Osteoblast (primary cell): ENCODE results near the gene ARHGEF40. TPM values are rescaled to one million over a fixed set of nuclear protein-coding genes. Genes with fewer than 3 reads are reported as not detected.

ENCODE experiments used
- DNase-seq: peaks from one replicate; pipeline ENCODE4 v3.0.0; 2011; ENCODE audit warnings: low spot score, mixed read lengths; ENCODE audit not compliant: insufficient read length; ENCODE audit errors: missing footprints
- H2AFZ ChIP-seq: 2 replicates; pipeline ENCODE4 v1.6.0; 2011; ENCODE audit warnings: mild to moderate bottlenecking, low read length
- H3K27ac ChIP-seq: 2 replicates; pipeline ENCODE4 v1.5.1; 2011; ENCODE audit warnings: mild to moderate bottlenecking, low read depth, low read length, moderate library complexity
- H3K27me3 ChIP-seq: 2 replicates; pipeline ENCODE4 v1.6.0; 2012; ENCODE audit warnings: mild to moderate bottlenecking, control low read depth, inconsistent platforms, low read length, moderate library complexity; ENCODE audit not compliant: insufficient read depth
- H3K36me3 ChIP-seq: 2 replicates; pipeline ENCODE4 v1.5.1; 2011; ENCODE audit warnings: mild to moderate bottlenecking, low read length, control low read depth, moderate library complexity; ENCODE audit not compliant: insufficient read depth
- H3K4me1 ChIP-seq: 2 replicates; pipeline ENCODE4 v1.5.1; 2011; ENCODE audit warnings: mild to moderate bottlenecking, low read length, control low read depth, moderate library complexity; ENCODE audit not compliant: insufficient read depth
- H3K4me2 ChIP-seq: 2 replicates; pipeline ENCODE4 v1.6.0; 2011; ENCODE audit warnings: mild to moderate bottlenecking, low read length; ENCODE audit not compliant: insufficient read depth
- H3K4me3 ChIP-seq: fragments of 200-600 bp; sonication (generic); 3 replicates; pipeline ENCODE4 v1.5.1; 2012; ENCODE audit warnings: mild to moderate bottlenecking, low read length, inconsistent platforms; ENCODE audit not compliant: insufficient read depth
- H3K79me2 ChIP-seq: 2 replicates; pipeline ENCODE4 v1.6.0; 2012; ENCODE audit warnings: mild to moderate bottlenecking, low read length, control low read depth, inconsistent platforms; ENCODE audit not compliant: insufficient read depth
- H3K9me3 ChIP-seq: 2 replicates; pipeline ENCODE4 v1.5.1; 2011; ENCODE audit warnings: low read depth, low read length, control low read depth
- H4K20me1 ChIP-seq: 2 replicates; pipeline ENCODE4 v1.6.0; 2012; ENCODE audit warnings: mild to moderate bottlenecking, low read length, control low read depth; ENCODE audit not compliant: insufficient read depth
- CTCF ChIP-seq: IDR thresholded peaks from 2 replicates; pipeline ENCODE4 v1.5.1; 2011; ENCODE audit warnings: mild to moderate bottlenecking, low read depth, low read length, moderate library complexity; ENCODE audit errors: extremely low read depth
- total RNA-seq: library from RNA; depleted of rRNA; stranded (reverse); fragments of >200 nt; gene quantifications from 2 replicates; pipeline ENCODE4 v1.2.3, GENCODE V29; 2012

Gene ARHGEF40
- 33.3 and 35.4 TPM in 2 replicates for total RNA-seq

DNA sequence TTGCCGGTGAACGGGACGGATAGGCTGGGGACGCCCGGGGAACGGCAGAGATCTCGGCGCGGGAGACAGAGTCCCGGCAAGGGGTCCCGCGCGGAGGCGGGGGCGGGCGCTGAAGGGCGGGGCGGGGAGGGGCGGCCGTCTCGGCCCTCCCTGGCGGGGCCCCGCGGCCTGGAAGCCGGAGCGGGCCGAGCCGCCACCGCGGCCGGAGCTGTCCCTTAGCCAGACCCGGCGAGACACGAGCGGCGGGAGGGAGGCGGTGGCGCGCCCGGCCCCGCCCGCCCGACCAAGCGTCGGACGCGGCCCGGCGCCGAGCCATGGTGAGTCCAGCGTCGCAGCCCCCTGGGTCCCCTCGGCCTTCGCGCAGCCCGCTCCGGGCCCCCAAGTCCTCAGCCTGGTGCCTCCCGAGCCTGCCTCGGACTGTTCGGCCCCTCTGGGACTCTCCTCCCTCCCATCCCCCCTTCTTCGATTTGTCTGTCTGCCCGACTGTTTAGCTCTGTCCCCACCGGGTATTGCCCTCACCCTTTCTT lies at the start of gene ARHGEF40:
TSS of gene ARHGEF40 (plus strand) at position 222 of the 527 bp plus-strand sequence. CDS start at position 315, 93 bp downstream.
- peak; percentile 92 for DNase-seq
- H3K27ac ChIP-seq: peak within 1 kb of the TSS; percentile 91
- peak within 1 kb of the TSS; percentile 76 for H3K4me3 ChIP-seq
- no peaks in the 10 kb centered on the region for H3K27me3 ChIP-seq
- H4K20me1 ChIP-seq: peaks cover 19% of the 10 kb centered on the region
- peak within 1 kb of the TSS; percentile 93 for H3K4me2 ChIP-seq
- H3K4me1 ChIP-seq: peaks cover 35% of the 10 kb centered on the region
- H3K79me2 ChIP-seq: peaks cover 17% of the 10 kb centered on the region
- H3K36me3 ChIP-seq: peaks cover 20% of the 10 kb centered on the region
- no peaks in the 10 kb centered on the region for H3K9me3 ChIP-seq
- TF ChIP-seq CTCF: no peak
- H2AFZ ChIP-seq: peak within 1 kb of the TSS; percentile 87

DNA sequence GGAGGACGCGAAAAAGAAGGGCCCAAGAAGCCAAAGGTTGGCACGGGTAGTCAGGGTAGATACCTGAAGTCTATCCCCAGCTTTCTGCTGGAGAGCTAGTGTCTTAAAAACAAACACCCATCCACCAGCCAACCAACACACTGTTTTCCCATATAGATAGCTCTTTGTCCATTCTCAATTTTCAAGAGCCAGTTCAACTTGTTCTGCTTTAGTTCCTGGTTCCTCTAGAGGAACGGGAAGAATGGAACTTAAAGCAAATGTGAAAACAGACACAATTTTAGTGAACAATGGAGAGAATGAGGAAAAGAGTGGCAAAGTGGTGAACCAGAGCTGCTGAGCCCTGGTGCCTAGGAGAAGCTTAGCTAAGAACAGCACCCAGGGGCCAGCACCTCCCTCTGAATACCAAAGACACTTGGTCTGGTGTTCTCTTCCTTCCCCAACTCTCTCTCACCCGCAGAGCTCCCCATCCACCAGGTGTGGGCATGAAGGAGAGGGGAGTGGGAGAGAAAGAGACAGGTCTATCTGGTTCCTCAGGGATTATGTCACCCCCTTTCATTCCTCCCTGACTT lies 49.0 kb upstream of the ARHGEF40 start:
- Histone ChIP-seq H3K27me3 (peaks cover 56% of the 10 kb centered on the region), H3K27ac (no peak overlapping the region), H4K20me1 (no peaks in the 10 kb centered on the region), H3K36me3 (no peaks in the 10 kb centered on the region), H2AFZ (no peak overlapping the region), H3K4me1 (no peaks in the 10 kb centered on the region), H3K4me3 (no peak overlapping the region), H3K79me2 (no peaks in the 10 kb centered on the region), H3K9me3 (no peaks in the 10 kb centered on the region), H3K4me2 (no peak overlapping the region)
- DNase-seq: no peak
- no peak for TF ChIP-seq CTCF

GRCh38 chr14:21022686-21023085 lies 47.4 kb upstream of the ARHGEF40 start:
- H3K27ac ChIP-seq: no peak overlapping the region
- H3K27me3 ChIP-seq: peaks cover 66% of the 10 kb centered on the region
- DNase-seq: peak; percentile 84
- H2AFZ ChIP-seq: no peak overlapping the region
- H3K36me3 ChIP-seq: no peaks in the 10 kb centered on the region
- no peaks in the 10 kb centered on the region for H3K79me2 ChIP-seq
- no peaks in the 10 kb centered on the region for H4K20me1 ChIP-seq
- no peak overlapping the region for H3K4me3 ChIP-seq
- H3K4me2 ChIP-seq: no peak overlapping the region
- H3K4me1 ChIP-seq: no peaks in the 10 kb centered on the region
- no peaks in the 10 kb centered on the region for H3K9me3 ChIP-seq
- TF ChIP-seq CTCF: no peak

DNA sequence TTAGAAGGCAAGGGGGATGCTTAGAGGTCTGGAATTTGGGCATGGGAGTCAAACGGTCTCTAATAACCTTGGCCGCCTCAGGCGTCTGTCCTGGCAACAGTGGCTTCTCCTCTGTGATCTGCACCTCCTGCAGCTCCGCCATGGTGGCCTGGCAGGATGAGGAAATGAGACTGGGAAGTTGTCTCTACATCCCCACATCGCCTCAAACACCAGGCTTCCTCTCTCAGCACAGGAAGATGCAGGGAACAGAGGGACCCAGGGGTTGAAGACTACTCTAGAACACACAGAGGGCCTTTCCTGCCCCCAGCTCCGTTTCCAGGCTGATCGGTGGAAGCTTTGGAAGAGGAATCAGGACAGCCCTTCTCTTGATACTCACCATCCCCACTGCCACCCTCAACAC lies 46.9 kb upstream of the ARHGEF40 start:
- Histone ChIP-seq H3K4me3 (no peak overlapping the region), H3K36me3 (no peaks in the 10 kb centered on the region), H4K20me1 (no peaks in the 10 kb centered on the region), H3K9me3 (no peaks in the 10 kb centered on the region), H3K79me2 (no peaks in the 10 kb centered on the region), H3K27ac (no peak overlapping the region), H3K4me1 (no peaks in the 10 kb centered on the region), H3K4me2 (no peak overlapping the region), H3K27me3 (peaks cover 66% of the 10 kb centered on the region), H2AFZ (no peak overlapping the region)
- peak; percentile 51 for DNase-seq
- no peak for TF ChIP-seq CTCF
